ENCODE measurements around the gene MAMLD1. TPM values are rescaled to one million over a fixed set of nuclear protein-coding genes. Genes with fewer than 3 reads are reported as not detected.
A peak's percentile ranks its signal among the peaks of the same experiment; 100 is the strongest.

Gene MAMLD1
- polyA plus RNA-seq, 6 donors from 2014 or later: 0.37 to 1.0 (median 0.75) TPM; not detected in 1

GRCh38 chrX:150482537-150483206, 119.6 kb downstream of the MAMLD1 start:
- Mint-ChIP-seq H3K27ac (peak overlapping the region in 1 of 6 donors; percentile 9), H3K9me3 (peaks cover 0 to 1% (median 0%) of the 10 kb centered on the region in 7 donors), H3K27me3 (no peaks in the 10 kb centered on the region), H3K4me1 (peaks cover 12 to 25% (median 13%) of the 10 kb centered on the region in 3 donors), H3K36me3 (no peaks in the 10 kb centered on the region), H3K4me3 (no peak overlapping the region)
- ATAC-seq (ENCODE audit: low read depth in 2 of 2): no peak
- no peak for DNase-seq

- Mint-ChIP-seq H3K4me1 (peaks cover 4 to 17% (median 5%) of the 10 kb centered on the region in 3 donors), H3K27ac (no peak overlapping the region), H3K4me3 (no peak overlapping the region)
Observed at GRCh38 chrX:150483356-150483985, 120.4 kb downstream of the MAMLD1 start.

GRCh38 chrX:150486011-150486410, 122.9 kb downstream of the MAMLD1 start:
- H3K27ac Mint-ChIP-seq: peak overlapping the region in 1 of 6 donors; percentile 65
- H3K4me1 Mint-ChIP-seq: no peaks in the 10 kb centered on the region
- peaks cover 0 to 1% (median 0%) of the 10 kb centered on the region in 7 donors for H3K9me3 Mint-ChIP-seq
- no peaks in the 10 kb centered on the region for H3K27me3 Mint-ChIP-seq
- DNase-seq (peak; percentile 20), ATAC-seq (ENCODE audit: low read depth in 2 of 2) (peak; percentile 30 to 56)
- H3K36me3 Mint-ChIP-seq: no peaks in the 10 kb centered on the region
- H3K4me3 Mint-ChIP-seq: no peak overlapping the region

More at GRCh38 chrX:150483356-150483985, 120.4 kb downstream of the MAMLD1 start:
- H3K9me3 Mint-ChIP-seq: peaks cover 0 to 1% (median 0%) of the 10 kb centered on the region in 7 donors
- H3K27me3 Mint-ChIP-seq: no peaks in the 10 kb centered on the region
- no peak for DNase-seq
- H3K36me3 Mint-ChIP-seq: no peaks in the 10 kb centered on the region
- no peak for ATAC-seq (ENCODE audit: low read depth in 2 of 2)

- no peaks in the 10 kb centered on the region for H3K27me3 Mint-ChIP-seq
- no peaks in the 10 kb centered on the region for H3K36me3 Mint-ChIP-seq
- no peaks in the 10 kb centered on the region for H3K4me1 Mint-ChIP-seq
- H3K9me3 Mint-ChIP-seq: peaks cover 0 to 1% (median 0%) of the 10 kb centered on the region in 7 donors
- H3K4me3 Mint-ChIP-seq: no peak overlapping the region
- no peak for ATAC-seq (ENCODE audit: low read depth in 2 of 2)
- H3K27ac Mint-ChIP-seq: no peak overlapping the region
- no peak for DNase-seq
Observed at GRCh38 chrX:150487369-150488094, 124.4 kb downstream of the MAMLD1 start.

GRCh38 chrX:150489359-150490015, 126.4 kb downstream of the MAMLD1 start:
- H3K9me3 Mint-ChIP-seq: peaks cover 0 to 1% (median 0%) of the 10 kb centered on the region in 7 donors
- no peak for ATAC-seq (ENCODE audit: low read depth in 2 of 2)
- no peaks in the 10 kb centered on the region for H3K27me3 Mint-ChIP-seq
- no peak overlapping the region for H3K27ac Mint-ChIP-seq
- no peaks in the 10 kb centered on the region for H3K36me3 Mint-ChIP-seq
- no peak for DNase-seq
- no peaks in the 10 kb centered on the region for H3K4me1 Mint-ChIP-seq
- no peak overlapping the region for H3K4me3 Mint-ChIP-seq

GRCh38 chrX:150495496-150495895, 132.4 kb downstream of the MAMLD1 start:
- ATAC-seq (ENCODE audit: low read depth in 2 of 2) (no peak), DNase-seq (no peak)
- Mint-ChIP-seq H3K27ac (no peak overlapping the region), H3K9me3 (peaks cover 0 to 3% (median 0%) of the 10 kb centered on the region in 7 donors), H3K27me3 (no peaks in the 10 kb centered on the region), H3K36me3 (no peaks in the 10 kb centered on the region), H3K4me1 (no peaks in the 10 kb centered on the region), H3K4me3 (no peak overlapping the region)

GRCh38 chrX:150499240-150499639, 136.1 kb downstream of the MAMLD1 start:
- Mint-ChIP-seq H3K4me3 (no peak overlapping the region), H3K9me3 (peaks cover 0 to 3% (median 0%) of the 10 kb centered on the region in 7 donors), H3K27ac (no peak overlapping the region), H3K27me3 (peaks cover 0 to under 1% (median 0%) of the 10 kb centered on the region in 3 donors), H3K4me1 (no peaks in the 10 kb centered on the region), H3K36me3 (no peaks in the 10 kb centered on the region)
- DNase-seq (no peak), ATAC-seq (ENCODE audit: low read depth in 2 of 2) (no peak)

- no peak overlapping the region for H3K27ac Mint-ChIP-seq
- H3K9me3 Mint-ChIP-seq: no peaks in the 10 kb centered on the region
- no peaks in the 10 kb centered on the region for H3K4me1 Mint-ChIP-seq
- no peaks in the 10 kb centered on the region for H3K36me3 Mint-ChIP-seq
- no peak for DNase-seq
- no peak overlapping the region for H3K4me3 Mint-ChIP-seq
- peaks cover 0 to 20% (median 0%) of the 10 kb centered on the region in 3 donors for H3K27me3 Mint-ChIP-seq
- no peak for ATAC-seq (ENCODE audit: low read depth in 2 of 2)
Observed at GRCh38 chrX:150502091-150502490, 139.0 kb downstream of the MAMLD1 start.

- H3K27ac Mint-ChIP-seq: no peak overlapping the region
- H3K36me3 Mint-ChIP-seq: no peaks in the 10 kb centered on the region
- H3K9me3 Mint-ChIP-seq: no peaks in the 10 kb centered on the region
- ATAC-seq (ENCODE audit: low read depth in 2 of 2) (no peak), DNase-seq (no peak)
- H3K4me1 Mint-ChIP-seq: no peaks in the 10 kb centered on the region
- peaks cover 0 to 20% (median 0%) of the 10 kb centered on the region in 3 donors for H3K27me3 Mint-ChIP-seq
- H3K4me3 Mint-ChIP-seq: no peak overlapping the region
Observed at GRCh38 chrX:150502979-150503897, 140.1 kb downstream of the MAMLD1 start.

- peaks cover 0 to 20% (median 0%) of the 10 kb centered on the region in 3 donors for H3K27me3 Mint-ChIP-seq
- H3K36me3 Mint-ChIP-seq: no peaks in the 10 kb centered on the region
- no peak for DNase-seq
- ATAC-seq (ENCODE audit: low read depth in 2 of 2): no peak
- no peak overlapping the region for H3K27ac Mint-ChIP-seq
- no peaks in the 10 kb centered on the region for H3K4me1 Mint-ChIP-seq
- H3K4me3 Mint-ChIP-seq: no peak overlapping the region
- no peaks in the 10 kb centered on the region for H3K9me3 Mint-ChIP-seq
Observed at GRCh38 chrX:150503898-150504219, 140.7 kb downstream of the MAMLD1 start.

- no peaks in the 10 kb centered on the region for H3K4me1 Mint-ChIP-seq
- H3K27me3 Mint-ChIP-seq: peaks cover 0 to 20% (median 0%) of the 10 kb centered on the region in 3 donors
- no peak for ATAC-seq (ENCODE audit: low read depth in 2 of 2)
Observed at GRCh38 chrX:150504397-150505182, 141.5 kb downstream of the MAMLD1 start.

GRCh38 chrX:150506020-150506419, 142.9 kb downstream of the MAMLD1 start:
- no peak overlapping the region for H3K4me3 Mint-ChIP-seq
- H3K27ac Mint-ChIP-seq: no peak overlapping the region
- ATAC-seq (ENCODE audit: low read depth in 2 of 2) (no peak), DNase-seq (no peak)
- peaks cover 0 to 20% (median 0%) of the 10 kb centered on the region in 3 donors for H3K27me3 Mint-ChIP-seq
- no peaks in the 10 kb centered on the region for H3K36me3 Mint-ChIP-seq
- no peaks in the 10 kb centered on the region for H3K4me1 Mint-ChIP-seq
- H3K9me3 Mint-ChIP-seq: no peaks in the 10 kb centered on the region

More at GRCh38 chrX:150504397-150505182, 141.5 kb downstream of the MAMLD1 start:
- H3K36me3 Mint-ChIP-seq: no peaks in the 10 kb centered on the region
- H3K4me3 Mint-ChIP-seq: no peak overlapping the region
- no peaks in the 10 kb centered on the region for H3K9me3 Mint-ChIP-seq
- H3K27ac Mint-ChIP-seq: peak overlapping the region in 1 of 6 donors; percentile 5
- no peak for DNase-seq

Measured in naive B cell (primary cell).